HepG2 (cell line): ENCODE measurements around the gene FOXD1. TPM values are rescaled to one million over a fixed set of nuclear protein-coding genes. Genes with fewer than 3 reads are reported as not detected.
A peak's percentile ranks its signal among the peaks of the same experiment; 100 is the strongest.

Source experiments
- ASH2L ChIP-seq: fragments of 300-600, 200-600 bp; sonication (generic); IDR thresholded peaks from 2 replicates; pipeline ENCODE4 v1.7.0; 2017; ENCODE audit warnings: low read depth, mild to moderate bottlenecking, moderate library complexity, mixed read lengths, low read length; ENCODE audit not compliant: insufficient read length
- BRCA1 ChIP-seq: sonication (generic); formaldehyde crosslinking; IDR thresholded peaks from 2 replicates; pipeline ENCODE4 v1.4.0; 2020; ENCODE audit warnings: missing genetic modification reagents
- BRD4 ChIP-seq: sonication (generic); formaldehyde crosslinking; IDR thresholded peaks from 2 replicates; pipeline ENCODE4 v1.4.0; 2020; ENCODE audit warnings: missing genetic modification reagents
- E2F5 ChIP-seq: sonication (generic); formaldehyde crosslinking; conservative IDR thresholded peaks from 2 replicates; pipeline ENCODE4 v1.4.0; 2020; ENCODE audit warnings: missing genetic modification reagents
- EEA1 ChIP-seq: sonication (generic); formaldehyde crosslinking; IDR thresholded peaks from 2 replicates; pipeline ENCODE4 v1.5.1; 2020; ENCODE audit warnings: mild to moderate bottlenecking, missing genetic modification reagents, borderline replicate concordance
- HNRNPL ChIP-seq: fragments of 200-400 bp; formaldehyde crosslinking; IDR thresholded peaks from 2 replicates; pipeline ENCODE4 v1.6.1; 2017; ENCODE audit warnings: mild to moderate bottlenecking, low read depth, low read length
- MNT ChIP-seq: fragments of 450-650 bp; IDR thresholded peaks from 2 replicates; pipeline ENCODE4 v1.6.1; 2016
- MTF1 ChIP-seq: sonication (generic); formaldehyde crosslinking; IDR thresholded peaks from 2 replicates; pipeline ENCODE4 v1.5.0; 2020; ENCODE audit warnings: missing genetic modification reagents
- MYC ChIP-seq: sonication (generic); formaldehyde crosslinking; IDR thresholded peaks from 2 replicates; pipeline ENCODE4 v1.9.0; 2021; ENCODE audit warnings: missing genetic modification reagents, borderline replicate concordance
- ZBTB3 ChIP-seq: sonication (generic); formaldehyde crosslinking; IDR thresholded peaks from 2 replicates; pipeline ENCODE4 v1.4.0; 2020; ENCODE audit warnings: low read depth, mild to moderate bottlenecking, moderate library complexity, missing genetic modification reagents, borderline replicate concordance
- ZFP82 ChIP-seq: sonication (generic); formaldehyde crosslinking; IDR thresholded peaks from 2 replicates; pipeline ENCODE4 v1.5.1; 2020; ENCODE audit warnings: mild to moderate bottlenecking, missing genetic modification reagents, borderline replicate concordance
- ZFX ChIP-seq: sonication (generic); formaldehyde crosslinking; IDR thresholded peaks from 2 replicates; pipeline ENCODE4 v1.4.0; 2020; ENCODE audit warnings: mild to moderate bottlenecking, low read depth, missing genetic modification reagents, moderate library complexity
- ZNF275 ChIP-seq: sonication (generic); formaldehyde crosslinking; IDR thresholded peaks from 2 replicates; pipeline ENCODE4 v1.8.0; 2022; ENCODE audit warnings: missing genetic modification reagents, mild to moderate bottlenecking, inconsistent platforms, borderline replicate concordance
- ZNF468 ChIP-seq: sonication (generic); formaldehyde crosslinking; IDR thresholded peaks from 2 replicates; pipeline ENCODE4 v1.8.0; 2022; ENCODE audit warnings: mild to moderate bottlenecking, moderate library complexity, missing genetic modification reagents
- ZNF660 ChIP-seq: sonication (generic); formaldehyde crosslinking; IDR thresholded peaks from 2 replicates; pipeline ENCODE4 v1.5.1; 2020; ENCODE audit warnings: mild to moderate bottlenecking, low read depth, missing genetic modification reagents, borderline replicate concordance
- ZNF766 ChIP-seq: sonication (generic); formaldehyde crosslinking; IDR thresholded peaks from 2 replicates; pipeline ENCODE4 v1.5.0; 2020; ENCODE audit warnings: missing genetic modification reagents, borderline replicate concordance
- polyA plus RNA-seq, 8 experiments: library from polyadenylated mRNA; depleted of rRNA in 3 of 8; stranded (reverse) in 7 of 8; unstranded in 1 of 8; fragments of >200 nt; fragmentation: Illumina TruSeq in 4 of 8; extraction: Trizol in 4 of 8; gene quantifications; 2 replicates each; pipeline versions ENCODE4 v1.2.1 to v1.2.3, GENCODE V29; 2011 to 2016; ENCODE audit warnings: low read depth in 4 of 8, missing spikeins in 1 of 8, mixed read lengths in 1 of 8; ENCODE audit not compliant: insufficient read depth in 1 of 8
- total RNA-seq, 5 experiments: library from RNA; depleted of rRNA; stranded (reverse); fragments of >200 nt; fragmentation: Illumina TruSeq; extraction: Trizol; gene quantifications; 2 replicates each; pipeline ENCODE4 v1.2.3, GENCODE V29; 2016; ENCODE audit warnings: low read depth in 1 of 5
- TF ChIP-seq, protein P1 (sequence below): IDR thresholded peaks from 2 replicates; pipeline ENCODE4 v1.6.1; 2016; ENCODE audit warnings: low read depth, missing genetic modification reagents, missing compliant biosample characterization
- TF ChIP-seq, protein P2 (sequence below): sonication (generic); formaldehyde crosslinking; IDR thresholded peaks from 2 replicates; pipeline ENCODE4 v1.5.0; 2020; ENCODE audit warnings: mild to moderate bottlenecking, missing genetic modification reagents

FOXD1 gene
- total and polyA plus RNA-seq, 2 of the 13 experiments (the other 11 are each of a cell fraction or from before 2014, with no cell fraction given), result 0.04 to 0.05 TPM

GRCh38 chr5:73436535-73437100 lies 12.0 kb downstream of the FOXD1 start (continued):
- TF ChIP-seq E2F5 (CRISPR knock-in tag) (no peak), ZFX (peak; percentile 91), BRCA1 (CRISPR knock-in tag) (no peak), HNRNPL (no peak), ZNF468 (CRISPR knock-in tag) (0 out of 2 replicates have a peak, but pooled peaks have one; percentile 75), MTF1 (0 out of 2 replicates have a peak, but pooled peaks have one; percentile 35), MYC (CRISPR knock-in tag) (peak; percentile 79), ZBTB3 (no peak), ZNF275 (no peak), BRD4 (CRISPR knock-in tag) (0 out of 2 replicates have a peak, but pooled peaks have one; percentile 30), ASH2L (no peak), MNT (no peak), ZFP82 (0 out of 2 replicates have a peak, but pooled peaks have one; percentile 33), EEA1 (CRISPR knock-in tag) (peak; percentile 59; the same call in 1 of the 2 replicates), ZNF660 (CRISPR knock-in tag) (no peak), ZNF766 (CRISPR knock-in tag) (no peak)
- TF ChIP-seq, protein P1, sequence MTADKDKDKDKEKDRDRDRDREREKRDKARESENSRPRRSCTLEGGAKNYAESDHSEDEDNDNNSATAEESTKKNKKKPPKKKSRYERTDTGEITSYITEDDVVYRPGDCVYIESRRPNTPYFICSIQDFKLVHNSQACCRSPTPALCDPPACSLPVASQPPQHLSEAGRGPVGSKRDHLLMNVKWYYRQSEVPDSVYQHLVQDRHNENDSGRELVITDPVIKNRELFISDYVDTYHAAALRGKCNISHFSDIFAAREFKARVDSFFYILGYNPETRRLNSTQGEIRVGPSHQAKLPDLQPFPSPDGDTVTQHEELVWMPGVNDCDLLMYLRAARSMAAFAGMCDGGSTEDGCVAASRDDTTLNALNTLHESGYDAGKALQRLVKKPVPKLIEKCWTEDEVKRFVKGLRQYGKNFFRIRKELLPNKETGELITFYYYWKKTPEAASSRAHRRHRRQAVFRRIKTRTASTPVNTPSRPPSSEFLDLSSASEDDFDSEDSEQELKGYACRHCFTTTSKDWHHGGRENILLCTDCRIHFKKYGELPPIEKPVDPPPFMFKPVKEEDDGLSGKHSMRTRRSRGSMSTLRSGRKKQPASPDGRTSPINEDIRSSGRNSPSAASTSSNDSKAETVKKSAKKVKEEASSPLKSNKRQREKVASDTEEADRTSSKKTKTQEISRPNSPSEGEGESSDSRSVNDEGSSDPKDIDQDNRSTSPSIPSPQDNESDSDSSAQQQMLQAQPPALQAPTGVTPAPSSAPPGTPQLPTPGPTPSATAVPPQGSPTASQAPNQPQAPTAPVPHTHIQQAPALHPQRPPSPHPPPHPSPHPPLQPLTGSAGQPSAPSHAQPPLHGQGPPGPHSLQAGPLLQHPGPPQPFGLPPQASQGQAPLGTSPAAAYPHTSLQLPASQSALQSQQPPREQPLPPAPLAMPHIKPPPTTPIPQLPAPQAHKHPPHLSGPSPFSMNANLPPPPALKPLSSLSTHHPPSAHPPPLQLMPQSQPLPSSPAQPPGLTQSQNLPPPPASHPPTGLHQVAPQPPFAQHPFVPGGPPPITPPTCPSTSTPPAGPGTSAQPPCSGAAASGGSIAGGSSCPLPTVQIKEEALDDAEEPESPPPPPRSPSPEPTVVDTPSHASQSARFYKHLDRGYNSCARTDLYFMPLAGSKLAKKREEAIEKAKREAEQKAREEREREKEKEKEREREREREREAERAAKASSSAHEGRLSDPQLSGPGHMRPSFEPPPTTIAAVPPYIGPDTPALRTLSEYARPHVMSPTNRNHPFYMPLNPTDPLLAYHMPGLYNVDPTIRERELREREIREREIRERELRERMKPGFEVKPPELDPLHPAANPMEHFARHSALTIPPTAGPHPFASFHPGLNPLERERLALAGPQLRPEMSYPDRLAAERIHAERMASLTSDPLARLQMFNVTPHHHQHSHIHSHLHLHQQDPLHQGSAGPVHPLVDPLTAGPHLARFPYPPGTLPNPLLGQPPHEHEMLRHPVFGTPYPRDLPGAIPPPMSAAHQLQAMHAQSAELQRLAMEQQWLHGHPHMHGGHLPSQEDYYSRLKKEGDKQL (CRISPR knock-in tag), result no peak
- TF ChIP-seq, protein P2, sequence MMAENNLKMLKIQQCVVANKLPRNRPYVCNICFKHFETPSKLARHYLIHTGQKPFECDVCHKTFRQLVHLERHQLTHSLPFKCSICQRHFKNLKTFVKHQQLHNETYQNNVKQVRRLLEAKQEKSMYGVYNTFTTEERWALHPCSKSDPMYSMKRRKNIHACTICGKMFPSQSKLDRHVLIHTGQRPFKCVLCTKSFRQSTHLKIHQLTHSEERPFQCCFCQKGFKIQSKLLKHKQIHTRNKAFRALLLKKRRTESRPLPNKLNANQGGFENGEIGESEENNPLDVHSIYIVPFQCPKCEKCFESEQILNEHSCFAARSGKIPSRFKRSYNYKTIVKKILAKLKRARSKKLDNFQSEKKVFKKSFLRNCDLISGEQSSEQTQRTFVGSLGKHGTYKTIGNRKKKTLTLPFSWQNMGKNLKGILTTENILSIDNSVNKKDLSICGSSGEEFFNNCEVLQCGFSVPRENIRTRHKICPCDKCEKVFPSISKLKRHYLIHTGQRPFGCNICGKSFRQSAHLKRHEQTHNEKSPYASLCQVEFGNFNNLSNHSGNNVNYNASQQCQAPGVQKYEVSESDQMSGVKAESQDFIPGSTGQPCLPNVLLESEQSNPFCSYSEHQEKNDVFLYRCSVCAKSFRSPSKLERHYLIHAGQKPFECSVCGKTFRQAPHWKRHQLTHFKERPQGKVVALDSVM (CRISPR knock-in tag), result peak; percentile 88
